ENCODE data around the gene NFYA. TPM values are rescaled to one million over a fixed set of nuclear protein-coding genes. Genes with fewer than 3 reads are reported as not detected.

NFYA gene
- total RNA-seq, 2 donors from 2014 or later: 9.2 to 20.6 TPM

- Histone ChIP-seq H3K9me3 (no peaks in the 10 kb centered on the region), H3K4me1 (ENCODE audit: control insufficient read depth in 1 of 2, low read depth in 2 of 2) (peaks cover 0 to 8% of the 10 kb centered on the region in 2 donors), H3K36me3 (no peaks in the 10 kb centered on the region), H3K27me3 (replicated peaks; ENCODE audit: insufficient read depth) (no peaks in the 10 kb centered on the region), H3K4me3 (no peak overlapping the region), H3K27ac (no peak overlapping the region)
- no peak for DNase-seq (ENCODE audit: low spot score)
- ATAC-seq (ENCODE audit: insufficient number of reproducible peaks, low FRiP score, low read depth): no peak
- TF ChIP-seq, protein P1, sequence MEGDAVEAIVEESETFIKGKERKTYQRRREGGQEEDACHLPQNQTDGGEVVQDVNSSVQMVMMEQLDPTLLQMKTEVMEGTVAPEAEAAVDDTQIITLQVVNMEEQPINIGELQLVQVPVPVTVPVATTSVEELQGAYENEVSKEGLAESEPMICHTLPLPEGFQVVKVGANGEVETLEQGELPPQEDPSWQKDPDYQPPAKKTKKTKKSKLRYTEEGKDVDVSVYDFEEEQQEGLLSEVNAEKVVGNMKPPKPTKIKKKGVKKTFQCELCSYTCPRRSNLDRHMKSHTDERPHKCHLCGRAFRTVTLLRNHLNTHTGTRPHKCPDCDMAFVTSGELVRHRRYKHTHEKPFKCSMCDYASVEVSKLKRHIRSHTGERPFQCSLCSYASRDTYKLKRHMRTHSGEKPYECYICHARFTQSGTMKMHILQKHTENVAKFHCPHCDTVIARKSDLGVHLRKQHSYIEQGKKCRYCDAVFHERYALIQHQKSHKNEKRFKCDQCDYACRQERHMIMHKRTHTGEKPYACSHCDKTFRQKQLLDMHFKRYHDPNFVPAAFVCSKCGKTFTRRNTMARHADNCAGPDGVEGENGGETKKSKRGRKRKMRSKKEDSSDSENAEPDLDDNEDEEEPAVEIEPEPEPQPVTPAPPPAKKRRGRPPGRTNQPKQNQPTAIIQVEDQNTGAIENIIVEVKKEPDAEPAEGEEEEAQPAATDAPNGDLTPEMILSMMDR (IDR thresholded peaks at IDR 0.05): no peak
These were observed 26.7 kb upstream of the NFYA start for GRCh38 chr6:41046084-41046483.

GRCh38 chr6:41047306-41047705 lies 25.5 kb upstream of the NFYA start:
- peaks cover 0 to 8% of the 10 kb centered on the region in 2 donors for H3K4me1 ChIP-seq (ENCODE audit: control insufficient read depth in 1 of 2, low read depth in 2 of 2)
- no peak for ATAC-seq (ENCODE audit: insufficient number of reproducible peaks, low FRiP score, low read depth)
- H3K27ac ChIP-seq: no peak overlapping the region
- no peaks in the 10 kb centered on the region for H3K27me3 ChIP-seq (replicated peaks; ENCODE audit: insufficient read depth)
- DNase-seq (ENCODE audit: low spot score): no peak
- TF ChIP-seq, protein P1 (IDR thresholded peaks at IDR 0.05): no peak
- no peaks in the 10 kb centered on the region for H3K9me3 ChIP-seq
- H3K36me3 ChIP-seq: no peaks in the 10 kb centered on the region
- no peak overlapping the region for H3K4me3 ChIP-seq

DNA sequence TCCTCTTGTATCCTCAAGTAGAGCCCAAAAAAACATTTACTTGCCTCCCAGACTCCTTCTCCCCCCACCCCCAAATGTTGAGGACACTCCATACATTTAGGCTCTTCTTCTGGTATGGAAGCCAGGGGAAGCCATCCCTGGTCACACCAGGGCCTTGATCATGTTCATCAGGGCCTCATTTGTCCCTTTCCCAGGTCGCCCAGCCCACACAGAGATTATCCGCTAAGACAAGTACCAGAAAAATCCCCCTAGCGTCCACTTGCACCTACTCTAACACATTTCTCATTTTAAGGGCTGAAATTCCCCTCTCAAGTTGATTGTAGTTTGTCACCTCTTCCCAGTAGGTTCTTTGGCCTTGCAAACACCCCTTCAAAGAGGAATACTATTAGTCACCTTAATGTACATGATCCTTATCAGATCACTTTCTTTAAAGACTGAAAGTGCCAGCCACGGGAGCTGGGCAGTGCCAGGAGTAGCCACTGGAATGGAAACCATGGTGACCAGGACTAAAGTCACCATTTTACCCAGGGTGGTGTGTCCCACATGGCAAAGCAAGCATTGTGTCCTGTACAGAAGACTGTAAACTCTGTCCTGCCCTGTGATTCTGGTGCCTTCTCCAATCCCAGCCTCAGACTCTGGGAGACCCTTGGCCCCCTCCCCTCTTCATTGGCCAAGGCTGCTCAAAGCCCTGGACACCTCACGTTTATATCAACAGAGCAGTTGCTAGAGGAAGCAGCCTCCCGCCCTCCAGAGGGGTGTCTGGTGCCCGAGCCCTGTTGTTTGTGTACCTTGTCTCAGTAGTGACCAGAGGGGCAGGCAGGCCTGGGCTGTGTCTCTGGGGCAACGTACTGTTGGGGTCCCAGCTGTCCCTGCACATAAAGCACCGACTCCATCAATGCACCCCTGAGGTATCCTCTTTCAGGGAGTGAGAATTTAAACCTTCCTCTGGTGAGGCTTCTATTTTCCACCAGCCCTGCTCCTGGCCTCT lies 24.7 kb upstream of the NFYA start:
- TF ChIP-seq, protein P1 (IDR thresholded peaks at IDR 0.05): no peak

GRCh38 chr6:41049521-41049920 lies 23.3 kb upstream of the NFYA start:
- TF ChIP-seq, protein P1 (IDR thresholded peaks at IDR 0.05): no peak
- Histone ChIP-seq H3K36me3 (no peaks in the 10 kb centered on the region), H3K9me3 (no peaks in the 10 kb centered on the region), H3K4me3 (no peak overlapping the region), H3K4me1 (ENCODE audit: control insufficient read depth in 1 of 2, low read depth in 2 of 2) (peaks cover 0 to 14% of the 10 kb centered on the region in 2 donors), H3K27me3 (replicated peaks; ENCODE audit: insufficient read depth) (no peaks in the 10 kb centered on the region), H3K27ac (no peak overlapping the region)
- ATAC-seq (ENCODE audit: insufficient number of reproducible peaks, low FRiP score, low read depth): no peak
- no peak for DNase-seq (ENCODE audit: low spot score)

More for the DNA sequence above, 24.7 kb upstream of the NFYA start:
- peaks cover 0 to 14% of the 10 kb centered on the region in 2 donors for H3K4me1 ChIP-seq (ENCODE audit: control insufficient read depth in 1 of 2, low read depth in 2 of 2)
- H3K4me3 ChIP-seq: no peak overlapping the region
- no peaks in the 10 kb centered on the region for H3K27me3 ChIP-seq (replicated peaks; ENCODE audit: insufficient read depth)
- DNase-seq (ENCODE audit: low spot score): no peak
- H3K9me3 ChIP-seq: no peaks in the 10 kb centered on the region
- no peaks in the 10 kb centered on the region for H3K36me3 ChIP-seq
- no peak overlapping the region for H3K27ac ChIP-seq
- no peak for ATAC-seq (ENCODE audit: insufficient number of reproducible peaks, low FRiP score, low read depth)

DNA sequence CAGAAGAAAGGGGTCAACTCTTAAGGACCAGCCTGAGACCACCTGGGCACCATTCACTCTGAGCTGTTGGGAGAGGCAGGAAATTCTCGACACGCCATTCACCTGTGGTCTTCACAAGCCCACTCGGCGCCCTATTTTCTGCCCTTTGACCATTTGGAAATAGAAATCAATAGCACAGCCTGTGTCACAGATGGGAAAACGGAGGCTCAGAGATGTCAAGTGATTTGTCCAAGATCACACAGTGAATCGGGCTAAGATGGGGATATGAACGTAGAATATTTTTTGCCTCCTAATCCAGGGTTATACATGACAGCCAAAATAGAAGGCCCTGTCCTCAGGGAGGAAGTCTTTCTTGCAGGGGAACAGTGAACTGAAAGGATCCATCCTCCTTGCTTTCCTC lies 22.8 kb upstream of the NFYA start:
- Histone ChIP-seq H3K4me3 (no peak overlapping the region), H3K27ac (no peak overlapping the region), H3K4me1 (ENCODE audit: control insufficient read depth in 1 of 2, low read depth in 2 of 2) (peaks cover 0 to 14% of the 10 kb centered on the region in 2 donors), H3K27me3 (replicated peaks; ENCODE audit: insufficient read depth) (no peaks in the 10 kb centered on the region), H3K36me3 (no peaks in the 10 kb centered on the region), H3K9me3 (no peaks in the 10 kb centered on the region)
- ATAC-seq (ENCODE audit: insufficient number of reproducible peaks, low FRiP score, low read depth): no peak
- DNase-seq (ENCODE audit: low spot score): no peak
- TF ChIP-seq, protein P1 (IDR thresholded peaks at IDR 0.05): no peak

Measured in thoracic aorta (tissue), 2 donors.